CD4-positive, alpha-beta T cell treated with Interleukin-17A for 1 hour (primary cell): ENCODE data around the gene OXT.
A peak's percentile ranks its signal among the peaks of the same experiment; 100 is the strongest.
"Not testable (repeated sequence)": the region's sequence is repeated elsewhere in the genome, so short reads cannot be mapped to it uniquely, and the experiment has no call there.

Experiments used
- DNase-seq: peaks from one replicate; pipeline ENCODE4 v3.0.0-alpha.2; 2020

The OXT gene

GRCh38 chr20:3071610-3072529 lies at the start of gene OXT:
OXT (plus strand) TSS chr20:3071620; CDS start chr20:3071656, 36 bp downstream.
- peak; percentile 79 for DNase-seq

GRCh38 chr20:3021777-3022176 lies 49.6 kb upstream of the OXT start:
- DNase-seq, result no peak

- DNase-seq, result not testable (repeated sequence)
These were observed 48.6 kb upstream of the OXT start for GRCh38 chr20:3022559-3023490.

GRCh38 chr20:3027987-3028386 lies 43.4 kb upstream of the OXT start:
- DNase-seq, result no peak

GRCh38 chr20:3031524-3032147 lies 39.8 kb upstream of the OXT start:
- DNase-seq, result no peak

- DNase-seq, result no peak
These were observed 38.8 kb upstream of the OXT start for GRCh38 chr20:3032624-3033023.

GRCh38 chr20:3037654-3038053 lies 33.8 kb upstream of the OXT start:
- DNase-seq, result no peak

- no peak for DNase-seq
These were observed 33.0 kb upstream of the OXT start for GRCh38 chr20:3038454-3038853.

GRCh38 chr20:3039426-3039825 lies 32.0 kb upstream of the OXT start:
- no peak for DNase-seq

- DNase-seq, result no peak
These were observed 31.3 kb upstream of the OXT start for GRCh38 chr20:3040086-3040485.

- no peak for DNase-seq
These were observed 29.5 kb upstream of the OXT start for GRCh38 chr20:3041854-3042409.

GRCh38 chr20:3042625-3043024 lies 28.8 kb upstream of the OXT start:
- DNase-seq, result no peak

- DNase-seq, result no peak
These were observed 28.1 kb upstream of the OXT start, which contains the start of gene GNRH2 for GRCh38 chr20:3043322-3043721. GNRH2 (plus strand) TSS chr20:3043622; CDS start chr20:3044415, 793 bp downstream.

- no peak for DNase-seq
These were observed 27.0 kb upstream of the OXT start for GRCh38 chr20:3044336-3044965.

GRCh38 chr20:3045042-3045815 lies 26.2 kb upstream of the OXT start:
- DNase-seq, result peak; percentile 64

GRCh38 chr20:3045816-3046676 lies 25.4 kb upstream of the OXT start, which contains the start of gene MRPS26:
MRPS26 (plus strand) TSS chr20:3046052; CDS start chr20:3046069, 17 bp downstream.
- DNase-seq, result peak; percentile 75

GRCh38 chr20:3046677-3047462 lies 24.6 kb upstream of the OXT start:
- no peak for DNase-seq

GRCh38 chr20:3047486-3048419 lies 23.7 kb upstream of the OXT start:
- no peak for DNase-seq
